HEK293 (cell line): Measurements from ENCODE around the gene LEUTX.

Source experiments
- BCL6B ChIP-seq: fragments of 450-650 bp; formaldehyde crosslinking; IDR thresholded peaks from 2 replicates; pipeline ENCODE4 v1.5.1; 2017; ENCODE audit warnings: missing biosample characterization, missing genetic modification characterization
- HIC1 ChIP-seq: fragments of 450-650 bp; formaldehyde crosslinking; IDR thresholded peaks from 2 replicates; pipeline ENCODE4 v1.5.1; 2016; ENCODE audit warnings: missing biosample characterization, missing genetic modification characterization
- HOXC10 ChIP-seq: sonication (generic); formaldehyde crosslinking; IDR thresholded peaks from 2 replicates; pipeline ENCODE4 v1.8.1; 2023; ENCODE audit warnings: mild to moderate bottlenecking, missing genetic modification reagents
- HOXD13 ChIP-seq: sonication (generic); formaldehyde crosslinking; IDR thresholded peaks from 2 replicates; pipeline ENCODE4 v1.8.0; 2022; ENCODE audit warnings: missing genetic modification reagents, borderline replicate concordance
- ZBTB17 ChIP-seq: fragments of 450-650 bp; formaldehyde crosslinking; IDR thresholded peaks from 2 replicates; pipeline ENCODE4 v1.5.1; 2016; ENCODE audit warnings: missing biosample characterization, missing genetic modification characterization
- ZNF133 ChIP-seq: fragments of 450-650 bp; formaldehyde crosslinking; IDR thresholded peaks from 2 replicates; pipeline ENCODE4 v1.5.1; 2016; ENCODE audit warnings: missing biosample characterization, missing genetic modification characterization
- ZNF19 ChIP-seq: fragments of 450-650 bp; formaldehyde crosslinking; IDR thresholded peaks from 2 replicates; pipeline ENCODE4; 2016; ENCODE audit warnings: missing biosample characterization, missing genetic modification characterization, low read depth
- ZNF239 ChIP-seq: fragments of 450-650 bp; formaldehyde crosslinking; IDR thresholded peaks from 2 replicates; pipeline ENCODE4 v1.5.1; 2016; ENCODE audit warnings: missing biosample characterization, missing genetic modification characterization
- ZNF280C ChIP-seq: fragments of 450-650 bp; formaldehyde crosslinking; IDR thresholded peaks from 2 replicates; pipeline ENCODE4 v1.5.1; 2016; ENCODE audit warnings: missing biosample characterization, missing genetic modification characterization
- ZNF423 ChIP-seq: fragments of 450-650 bp; formaldehyde crosslinking; IDR thresholded peaks from 2 replicates; pipeline ENCODE4 v1.5.1; 2016; ENCODE audit warnings: missing biosample characterization, missing genetic modification characterization
- ZNF510 ChIP-seq: fragments of 450-650 bp; formaldehyde crosslinking; IDR thresholded peaks from 2 replicates; pipeline ENCODE4 v1.5.1; 2018; ENCODE audit warnings: mild to moderate bottlenecking, missing genetic modification characterization, missing biosample characterization; ENCODE audit not compliant: insufficient replicate concordance
- ZNF555 ChIP-seq: fragments of 450-650 bp; formaldehyde crosslinking; conservative IDR thresholded peaks from 2 replicates; pipeline ENCODE4 v1.5.1; 2017; ENCODE audit warnings: missing biosample characterization, mild to moderate bottlenecking, missing genetic modification characterization, inconsistent platforms
- ZNF560 ChIP-seq: fragments of 450-650 bp; formaldehyde crosslinking; IDR thresholded peaks from 2 replicates; pipeline ENCODE4 v1.5.1; 2017; ENCODE audit warnings: missing biosample characterization, missing genetic modification characterization, borderline replicate concordance
- ZNF561 ChIP-seq: fragments of 450-650 bp; IDR thresholded peaks from 2 replicates; pipeline ENCODE4 v1.5.1; 2018; ENCODE audit warnings: missing biosample characterization, missing genetic modification characterization, borderline replicate concordance
- ZNF571 ChIP-seq: fragments of 450-650 bp; formaldehyde crosslinking; IDR thresholded peaks from 2 replicates; pipeline ENCODE4 v1.5.0; 2017; ENCODE audit warnings: missing biosample characterization, missing genetic modification characterization
- ZNF596 ChIP-seq: fragments of 450-650 bp; IDR thresholded peaks from 2 replicates; pipeline ENCODE4 v1.5.0; 2018; ENCODE audit warnings: missing biosample characterization, mild to moderate bottlenecking, missing genetic modification characterization, moderate library complexity
- ZNF626 ChIP-seq: fragments of 450-650 bp; sonication (Bioruptor Pico); formaldehyde crosslinking; IDR thresholded peaks from 2 replicates; pipeline ENCODE4 v1.5.1; 2018; ENCODE audit warnings: missing biosample characterization, missing genetic modification characterization, inconsistent platforms
- ZNF658 ChIP-seq: fragments of 450-650 bp; formaldehyde crosslinking; IDR thresholded peaks from 2 replicates; pipeline ENCODE4; 2016; ENCODE audit warnings: missing biosample characterization, missing genetic modification characterization
- ZNF692 ChIP-seq: fragments of 450-650 bp; formaldehyde crosslinking; IDR thresholded peaks from 2 replicates; pipeline ENCODE4 v1.5.1; 2016; ENCODE audit warnings: missing biosample characterization, missing genetic modification characterization
- ZNF747 ChIP-seq: fragments of 450-650 bp; formaldehyde crosslinking; IDR thresholded peaks from 2 replicates; pipeline ENCODE4 v1.5.1; 2016; ENCODE audit warnings: missing biosample characterization, missing genetic modification characterization
- ZNF791 ChIP-seq: fragments of 450-650 bp; formaldehyde crosslinking; IDR thresholded peaks from 2 replicates; pipeline ENCODE4 v1.5.1; 2016; ENCODE audit warnings: missing biosample characterization, missing genetic modification characterization
- ZSCAN5A ChIP-seq: fragments of 450-650 bp; formaldehyde crosslinking; IDR thresholded peaks from 2 replicates; pipeline ENCODE4 v1.5.1; 2016; ENCODE audit warnings: missing biosample characterization, missing genetic modification characterization
- ZXDB ChIP-seq: fragments of 450-650 bp; formaldehyde crosslinking; IDR thresholded peaks from 2 replicates; pipeline ENCODE4 v1.5.1; 2016; ENCODE audit warnings: missing biosample characterization, missing genetic modification characterization
- TF ChIP-seq, protein P1 (sequence below): fragments of 450-650 bp; formaldehyde crosslinking; IDR thresholded peaks from 2 replicates; pipeline ENCODE4 v1.5.1; 2017; ENCODE audit warnings: missing biosample characterization, missing genetic modification characterization
- TF ChIP-seq, protein P2 (sequence below): fragments of 450-650 bp; formaldehyde crosslinking; IDR thresholded peaks from 2 replicates; pipeline ENCODE4 v1.5.1; 2016; ENCODE audit warnings: missing biosample characterization, missing genetic modification characterization
- TF ChIP-seq, protein P3 (sequence below): fragments of 450-650 bp; formaldehyde crosslinking; IDR thresholded peaks from 2 replicates; pipeline ENCODE4 v1.5.1; 2017; ENCODE audit warnings: missing biosample characterization, missing genetic modification characterization

Gene LEUTX

DNA sequence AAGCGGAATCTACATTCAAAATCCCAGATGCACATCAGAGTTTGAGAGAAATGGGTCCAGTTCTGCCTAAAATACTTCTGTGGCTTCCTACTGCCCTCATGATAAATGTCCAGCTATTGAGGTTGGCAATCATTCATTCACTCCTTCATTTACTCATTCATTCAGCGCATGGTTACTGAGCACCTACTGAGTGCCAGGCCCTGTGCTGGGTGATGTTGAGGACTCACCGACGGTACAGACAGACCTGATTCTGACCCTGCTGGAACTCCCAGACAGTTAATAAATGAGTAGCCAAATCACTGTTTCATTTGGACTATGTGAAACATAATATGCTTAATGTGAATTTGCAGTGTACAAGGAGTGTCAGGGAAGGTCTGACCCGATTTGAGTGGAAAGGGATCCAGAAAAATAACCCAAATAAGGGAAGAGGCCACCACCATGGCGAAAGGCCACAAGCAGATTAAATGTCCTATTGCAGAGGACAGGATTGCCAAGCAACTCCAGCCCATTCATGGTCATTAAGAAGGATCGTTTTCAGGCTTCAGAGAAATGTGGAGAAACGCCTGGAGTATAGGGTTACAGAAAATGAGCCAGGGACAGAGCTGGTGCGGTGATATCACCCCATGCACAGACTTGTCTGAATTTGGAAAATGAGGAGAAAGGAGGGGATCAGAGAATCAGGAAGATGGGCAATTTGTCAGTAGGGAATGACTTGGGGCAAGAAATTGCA, 34.8 kb downstream of the LEUTX start (continued):
- TF ChIP-seq BCL6B (tag by site-specific recombination) (no peak), ZNF658 (tag by site-specific recombination) (no peak), ZNF555 (tag by site-specific recombination) (no peak), ZNF692 (tag by site-specific recombination) (no peak), ZNF133 (no peak), ZNF560 (tag by site-specific recombination) (no peak), ZNF571 (tag by site-specific recombination) (no peak), ZNF239 (no peak), ZXDB (tag by site-specific recombination) (peak; percentile 9; the same call in 1 of the 2 replicates), ZNF626 (tag by site-specific recombination) (no peak), ZNF747 (no peak), ZNF791 (no peak), HOXC10 (CRISPR knock-in tag) (no peak), ZBTB17 (peak; percentile 99), ZNF510 (no peak), ZNF19 (tag by site-specific recombination) (no peak), HIC1 (tag by site-specific recombination) (no peak; the same call in 1 of the 2 replicates), HOXD13 (CRISPR knock-in tag) (no peak), ZNF561 (tag by site-specific recombination) (no peak), ZNF423 (tag by site-specific recombination) (no peak), ZNF280C (tag by site-specific recombination) (no peak), ZSCAN5A (tag by site-specific recombination) (no peak), ZNF596 (tag by site-specific recombination) (no peak)
- TF ChIP-seq, protein P1, sequence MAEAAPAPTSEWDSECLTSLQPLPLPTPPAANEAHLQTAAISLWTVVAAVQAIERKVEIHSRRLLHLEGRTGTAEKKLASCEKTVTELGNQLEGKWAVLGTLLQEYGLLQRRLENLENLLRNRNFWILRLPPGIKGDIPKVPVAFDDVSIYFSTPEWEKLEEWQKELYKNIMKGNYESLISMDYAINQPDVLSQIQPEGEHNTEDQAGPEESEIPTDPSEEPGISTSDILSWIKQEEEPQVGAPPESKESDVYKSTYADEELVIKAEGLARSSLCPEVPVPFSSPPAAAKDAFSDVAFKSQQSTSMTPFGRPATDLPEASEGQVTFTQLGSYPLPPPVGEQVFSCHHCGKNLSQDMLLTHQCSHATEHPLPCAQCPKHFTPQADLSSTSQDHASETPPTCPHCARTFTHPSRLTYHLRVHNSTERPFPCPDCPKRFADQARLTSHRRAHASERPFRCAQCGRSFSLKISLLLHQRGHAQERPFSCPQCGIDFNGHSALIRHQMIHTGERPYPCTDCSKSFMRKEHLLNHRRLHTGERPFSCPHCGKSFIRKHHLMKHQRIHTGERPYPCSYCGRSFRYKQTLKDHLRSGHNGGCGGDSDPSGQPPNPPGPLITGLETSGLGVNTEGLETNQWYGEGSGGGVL (tag by site-specific recombination): no peak
- TF ChIP-seq, protein P2, sequence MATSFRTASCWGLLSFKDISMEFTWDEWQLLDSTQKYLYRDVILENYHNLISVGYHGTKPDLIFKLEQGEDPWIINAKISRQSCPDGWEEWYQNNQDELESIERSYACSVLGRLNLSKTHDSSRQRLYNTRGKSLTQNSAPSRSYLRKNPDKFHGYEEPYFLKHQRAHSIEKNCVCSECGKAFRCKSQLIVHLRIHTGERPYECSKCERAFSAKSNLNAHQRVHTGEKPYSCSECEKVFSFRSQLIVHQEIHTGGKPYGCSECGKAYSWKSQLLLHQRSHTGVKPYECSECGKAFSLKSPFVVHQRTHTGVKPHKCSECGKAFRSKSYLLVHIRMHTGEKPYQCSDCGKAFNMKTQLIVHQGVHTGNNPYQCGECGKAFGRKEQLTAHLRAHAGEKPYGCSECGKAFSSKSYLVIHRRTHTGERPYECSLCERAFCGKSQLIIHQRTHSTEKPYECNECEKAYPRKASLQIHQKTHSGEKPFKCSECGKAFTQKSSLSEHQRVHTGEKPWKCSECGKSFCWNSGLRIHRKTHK (tag by site-specific recombination): no peak
- TF ChIP-seq, protein P3, sequence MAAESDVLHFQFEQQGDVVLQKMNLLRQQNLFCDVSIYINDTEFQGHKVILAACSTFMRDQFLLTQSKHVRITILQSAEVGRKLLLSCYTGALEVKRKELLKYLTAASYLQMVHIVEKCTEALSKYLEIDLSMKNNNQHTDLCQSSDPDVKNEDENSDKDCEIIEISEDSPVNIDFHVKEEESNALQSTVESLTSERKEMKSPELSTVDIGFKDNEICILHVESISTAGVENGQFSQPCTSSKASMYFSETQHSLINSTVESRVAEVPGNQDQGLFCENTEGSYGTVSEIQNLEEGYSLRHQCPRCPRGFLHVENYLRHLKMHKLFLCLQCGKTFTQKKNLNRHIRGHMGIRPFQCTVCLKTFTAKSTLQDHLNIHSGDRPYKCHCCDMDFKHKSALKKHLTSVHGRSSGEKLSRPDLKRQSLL (tag by site-specific recombination): no peak
